ENCODE measurements around the gene GIGYF2. TPM values are rescaled to one million over a fixed set of nuclear protein-coding genes. Genes with fewer than 3 reads are reported as not detected.

The GIGYF2 gene
- total RNA-seq, 1 experiment from 2014 or later, result 55.3 TPM

- Histone ChIP-seq H2BK15ac (ENCODE audit: low read depth, low read length) (no peak overlapping the region), H2BK120ac (ENCODE audit: low read depth, low read length, poor library complexity, severe bottlenecking) (no peak overlapping the region), H3K23ac (ENCODE audit: insufficient read length, low read depth, low read length) (no peak overlapping the region), H3T11ph (ENCODE audit: low read length) (no peak overlapping the region), H2AK5ac (ENCODE audit: insufficient read length, low read length) (no peak overlapping the region), H3K9ac (ENCODE audit: extremely low read depth, insufficient read length, low read length) (no peak overlapping the region), H3K27me3 (ENCODE audit: insufficient read depth, low read length) (no peaks in the 10 kb centered on the region), H3K18ac (ENCODE audit: insufficient read length, low read depth, low read length) (no peak overlapping the region), H4K20me1 (ENCODE audit: control insufficient read depth, insufficient read depth, insufficient read length) (no peaks in the 10 kb centered on the region), H3K4ac (ENCODE audit: low read depth, low read length) (no peak overlapping the region), H2BK12ac (ENCODE audit: insufficient read length, low read depth, low read length) (no peak overlapping the region), H4K5ac (ENCODE audit: insufficient read length, low read depth, low read length) (no peak overlapping the region), H2BK5ac (ENCODE audit: insufficient read length, low read length) (no peak overlapping the region), H3K79me1 (ENCODE audit: insufficient read depth, low read depth, low read length, poor library complexity, severe bottlenecking) (no peaks in the 10 kb centered on the region), H3K14ac (ENCODE audit: insufficient read depth, low read length) (no peak overlapping the region), H3K9me3 (ENCODE audit: control insufficient read depth, low read depth, low read length) (no peaks in the 10 kb centered on the region), H3K79me2 (ENCODE audit: insufficient read depth, low read length) (no peaks in the 10 kb centered on the region), H3K27ac (ENCODE audit: insufficient read length, low read depth, low read length) (no peak overlapping the region), H4K91ac (ENCODE audit: insufficient read length, low read depth, low read length) (no peak overlapping the region), H2BK20ac (ENCODE audit: low read depth, low read length, poor library complexity, severe bottlenecking) (no peak overlapping the region), H3K23me2 (ENCODE audit: insufficient read length, low read depth, low read length, poor library complexity, severe bottlenecking) (no peaks in the 10 kb centered on the region), H3K56ac (ENCODE audit: insufficient read length, low read depth, low read length) (no peak overlapping the region), H4K8ac (replicated peaks; ENCODE audit: insufficient read length, low read depth, low read length) (no peak overlapping the region), H3K4me1 (ENCODE audit: insufficient read depth, low read length) (no peaks in the 10 kb centered on the region), H2AFZ (ENCODE audit: low read length) (no peak overlapping the region), H3K4me2 (ENCODE audit: insufficient read depth, insufficient read length, low read length) (no peak overlapping the region)
- no peak for DNase-seq
- H3K27me3 Mint-ChIP-seq (ENCODE audit: low read depth), result no peaks in the 10 kb centered on the region; the same call in 1 of the 2 replicates
- H3K27ac Mint-ChIP-seq, result no peak overlapping the region
- WGBS (ENCODE audit: extremely low coverage, insufficient read length, low lambda C conversion rate), result no CpG with 5 or more reads among the region's 1 CpG
- no peaks in the 10 kb centered on the region for H3K9me3 Mint-ChIP-seq
- peaks cover 8 to 25% (median 24%) of the 10 kb centered on the region in 3 experiments; a peak in 6 of 7 replicates for H3K36me3 Mint-ChIP-seq (ENCODE audit: insufficient read depth in 1 of 3, low read depth in 3 of 3)
- no peak for TF ChIP-seq CTCF (conservative IDR thresholded peaks at IDR 0.05)
- peaks cover 0 to 13% of the 10 kb centered on the region in 2 experiments; a peak in 3 of 4 replicates for H3K4me1 Mint-ChIP-seq
- no peak overlapping the region for H3K4me3 Mint-ChIP-seq
Measured at GRCh38 chr2:232744963-232745362, 47.8 kb downstream of the GIGYF2 start.

All from H9 (cell line).